Stimulated activated CD4-positive, alpha-beta T cell treated with anti-CD3 and anti-CD28 coated beads, Interleukin-15, amount 100 ng/mL, for 1 hour (primary cell): ENCODE results near the gene MPC1L.

Experiments
- DNase-seq, 2 donors: peaks; one replicate each; pipeline ENCODE4 v3.0.0-alpha.2; 2020; ENCODE audit warnings: low read depth in 1 of 2, low spot score in 1 of 2

MPC1L gene

GRCh38 chrX:40628506-40628905 is 5.3 kb downstream of the MPC1L start:
- no peak for DNase-seq

GRCh38 chrX:40632199-40632598 is 9.0 kb downstream of the MPC1L start:
- no peak for DNase-seq

- no peak for DNase-seq
Observed at GRCh38 chrX:40637687-40638086, 14.5 kb downstream of the MPC1L start.

GRCh38 chrX:40644176-40644575 is 20.9 kb downstream of the MPC1L start:
- no peak for DNase-seq

GRCh38 chrX:40644821-40645358 is 21.7 kb downstream of the MPC1L start:
- no peak for DNase-seq

GRCh38 chrX:40646489-40647306 is 23.5 kb downstream of the MPC1L start:
- DNase-seq: no peak

- peak; percentile 82 to 85 for DNase-seq
Observed at GRCh38 chrX:40647307-40648197, 24.3 kb downstream of the MPC1L start, which contains the start of gene CXorf38. Gene CXorf38, minus strand, starts transcription at chrX:40647561. Its CDS starts 41 bp downstream, at chrX:40647520.

- peak; percentile 28 to 32 for DNase-seq
Observed at GRCh38 chrX:40651620-40652223, 28.5 kb downstream of the MPC1L start.

GRCh38 chrX:40652664-40653063 is 29.4 kb downstream of the MPC1L start:
- DNase-seq: no peak

GRCh38 chrX:40653535-40653934 is 30.3 kb downstream of the MPC1L start:
- no peak for DNase-seq

GRCh38 chrX:40660381-40660780 is 37.2 kb downstream of the MPC1L start:
- no peak for DNase-seq

GRCh38 chrX:40661489-40661888 is 38.3 kb downstream of the MPC1L start:
- no peak for DNase-seq

- DNase-seq: no peak
Observed at GRCh38 chrX:40663078-40663740, 40.0 kb downstream of the MPC1L start.

GRCh38 chrX:40663880-40664630 is 40.8 kb downstream of the MPC1L start:
- DNase-seq: no peak

- DNase-seq: no peak
Observed at GRCh38 chrX:40671126-40671525, 47.9 kb downstream of the MPC1L start.
